Measurements from ENCODE around the gene RMRP.

RMRP gene

DNA sequence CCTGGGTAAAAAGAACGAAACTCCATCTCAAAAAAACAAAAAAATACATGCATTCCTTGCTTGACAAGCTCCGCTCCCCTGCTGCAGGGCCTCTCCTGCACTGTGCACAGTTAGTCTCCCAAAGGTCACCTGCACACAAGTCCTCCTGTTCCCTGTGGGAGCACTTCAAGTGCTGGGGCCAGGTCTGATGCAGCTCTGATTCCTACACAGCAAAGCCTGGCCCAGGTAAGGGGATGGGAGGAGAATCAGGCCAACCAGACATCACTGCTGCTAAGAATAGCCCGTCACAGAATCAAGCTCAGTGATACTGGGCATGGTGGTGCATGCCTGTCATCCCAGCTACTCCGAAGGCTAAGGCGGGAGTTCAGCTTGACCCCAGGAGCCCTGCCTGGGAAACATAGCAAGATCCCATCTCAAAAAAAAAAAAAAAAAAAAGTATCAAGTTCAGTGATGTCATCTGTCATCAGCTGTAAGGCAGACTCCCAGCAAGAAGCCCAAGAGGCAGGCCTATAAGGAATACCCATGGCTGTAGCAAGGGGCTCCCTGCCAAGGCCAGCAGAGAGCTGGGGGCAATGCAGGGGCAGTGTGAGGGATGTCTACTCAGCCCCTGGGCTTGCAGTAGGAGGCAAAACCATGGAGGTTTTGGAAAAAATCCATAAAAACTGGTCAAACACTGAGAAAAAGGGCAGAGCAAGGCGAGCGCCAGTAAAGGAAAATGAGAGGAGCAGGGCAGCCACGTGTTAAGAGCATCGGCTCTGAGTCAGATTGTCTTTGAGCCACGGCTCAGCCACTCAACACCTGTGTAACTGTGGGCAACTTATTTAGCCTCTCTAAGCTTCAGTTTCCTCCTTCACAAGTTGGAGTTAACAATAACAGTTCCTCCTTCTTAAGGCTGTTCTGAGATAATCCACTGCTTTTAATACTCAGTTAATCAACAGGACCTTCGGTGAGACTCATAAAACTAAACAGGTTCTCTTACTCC lies 28.7 kb upstream of the RMRP start:
- peak; percentile 47 for DNase-seq

DNA sequence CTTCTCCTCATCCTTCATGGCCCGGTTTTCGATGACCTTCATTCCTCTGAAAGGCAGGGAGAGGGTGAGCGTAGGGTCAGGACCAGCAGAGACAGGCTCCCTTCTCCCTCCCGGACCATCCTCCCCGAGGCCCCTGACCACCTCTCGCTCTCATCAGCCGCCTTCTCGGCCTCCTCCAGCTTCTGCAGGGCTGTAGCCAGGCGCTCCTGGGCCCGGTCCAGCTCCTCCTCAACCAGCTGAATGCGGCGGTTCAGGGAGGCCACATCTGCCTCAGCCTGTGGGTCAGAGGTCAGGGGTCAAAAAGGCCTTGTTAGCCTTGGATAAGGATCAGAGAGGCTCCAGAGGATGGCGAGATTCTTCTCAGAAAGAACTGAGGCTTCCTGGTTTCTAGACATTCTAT lies 27.7 kb upstream of the RMRP start:
- no peak for DNase-seq

DNA sequence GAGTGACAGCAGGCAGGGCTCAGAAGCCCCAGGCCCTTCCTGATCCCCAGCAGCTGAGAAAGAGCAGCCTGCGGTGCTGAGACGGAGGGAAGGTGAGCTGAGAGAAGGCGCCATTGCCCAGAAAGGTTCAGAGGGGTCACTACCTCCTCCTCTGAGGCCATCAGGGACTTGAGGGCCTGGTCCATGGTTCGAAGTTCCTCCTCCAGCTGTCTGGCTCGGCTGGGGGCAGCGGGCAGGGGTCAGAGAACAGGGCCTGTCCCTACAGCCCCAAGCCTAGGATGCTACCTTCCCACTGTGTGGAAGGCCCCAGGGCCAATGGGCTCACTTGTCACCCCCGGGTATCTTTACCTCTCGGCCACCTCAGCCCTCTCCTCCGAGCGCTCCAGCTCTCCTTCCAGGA lies 27.1 kb upstream of the RMRP start:
- DNase-seq: no peak

DNA sequence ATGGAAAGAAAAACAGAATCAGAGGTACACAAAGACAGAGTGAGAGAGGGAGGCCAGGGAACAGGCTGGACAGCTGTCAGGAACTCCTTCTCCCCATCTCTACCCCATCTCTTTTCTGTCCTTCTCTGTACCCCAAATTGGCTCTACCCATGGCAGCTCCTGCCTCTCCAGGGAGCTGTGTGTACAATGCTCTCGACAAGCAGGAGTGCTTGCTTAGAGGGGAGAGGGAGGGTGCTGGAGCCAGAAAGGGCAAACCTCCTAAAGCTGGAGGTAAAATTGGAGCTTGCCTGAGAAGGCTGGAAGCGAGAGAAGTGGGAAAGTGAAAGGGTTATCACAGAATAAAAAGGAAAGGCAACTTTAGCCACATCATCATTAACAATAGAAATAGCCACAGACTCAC lies 25.5 kb upstream of the RMRP start:
- DNase-seq: no peak

DNA sequence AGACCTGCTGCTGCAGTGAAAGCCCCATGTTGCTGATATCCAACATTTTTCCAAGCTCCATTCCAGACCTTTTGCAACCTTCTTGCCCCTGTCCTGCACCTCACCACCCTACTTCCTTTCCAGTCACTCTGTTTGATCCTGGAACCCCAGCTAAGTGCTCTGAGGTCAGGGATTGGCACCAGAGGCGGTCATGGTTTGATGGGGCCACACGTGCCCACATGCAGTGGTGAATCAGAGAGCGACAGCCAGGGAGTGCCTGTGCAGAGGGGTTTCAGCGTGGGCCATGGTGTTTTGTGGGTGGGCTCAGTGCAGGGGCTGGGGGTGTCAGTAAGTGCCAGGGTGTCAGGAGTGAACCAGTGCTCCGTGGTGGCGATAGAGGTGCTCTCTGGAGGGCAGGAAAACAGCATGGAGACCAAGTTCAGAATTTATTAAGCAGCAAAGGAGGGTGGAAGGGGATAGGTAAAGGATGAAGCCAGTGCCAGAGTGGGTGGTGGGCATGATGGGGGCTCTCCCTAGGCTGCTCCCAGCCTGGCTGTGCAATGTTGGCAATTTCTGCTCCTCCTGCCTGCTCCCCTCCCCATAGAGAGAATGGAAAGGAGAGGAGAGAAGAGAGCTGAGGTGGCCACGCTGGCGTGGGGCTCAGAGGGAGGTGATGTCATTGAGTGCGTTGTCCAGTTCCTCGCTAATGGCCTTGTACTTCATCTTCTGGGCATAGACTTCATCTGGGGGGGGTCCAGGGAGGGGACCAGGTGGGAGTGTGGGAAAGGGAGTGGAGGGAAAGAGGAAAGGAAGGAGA lies 24.9 kb upstream of the RMRP start:
- DNase-seq: no peak

DNA sequence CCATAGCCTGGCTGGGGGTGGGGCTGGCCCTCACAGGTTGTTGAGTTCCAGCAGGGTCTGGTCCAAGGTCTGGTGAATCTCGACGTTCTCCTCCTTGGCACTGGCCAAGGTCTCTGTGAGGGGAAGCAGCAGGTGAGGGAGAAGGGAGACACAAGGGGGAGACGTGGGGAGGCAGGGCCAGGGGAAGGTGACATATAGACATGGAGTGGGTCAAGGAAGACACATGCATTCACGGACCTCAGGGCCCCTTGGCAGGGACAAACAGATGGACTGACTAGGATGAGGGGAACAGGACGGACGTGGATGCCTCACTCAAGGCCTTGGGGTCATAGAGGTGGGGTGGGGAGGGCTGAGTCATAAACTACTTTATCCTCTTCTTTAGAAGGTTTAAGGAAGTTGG lies 24.2 kb upstream of the RMRP start:
- no peak for DNase-seq

DNA sequence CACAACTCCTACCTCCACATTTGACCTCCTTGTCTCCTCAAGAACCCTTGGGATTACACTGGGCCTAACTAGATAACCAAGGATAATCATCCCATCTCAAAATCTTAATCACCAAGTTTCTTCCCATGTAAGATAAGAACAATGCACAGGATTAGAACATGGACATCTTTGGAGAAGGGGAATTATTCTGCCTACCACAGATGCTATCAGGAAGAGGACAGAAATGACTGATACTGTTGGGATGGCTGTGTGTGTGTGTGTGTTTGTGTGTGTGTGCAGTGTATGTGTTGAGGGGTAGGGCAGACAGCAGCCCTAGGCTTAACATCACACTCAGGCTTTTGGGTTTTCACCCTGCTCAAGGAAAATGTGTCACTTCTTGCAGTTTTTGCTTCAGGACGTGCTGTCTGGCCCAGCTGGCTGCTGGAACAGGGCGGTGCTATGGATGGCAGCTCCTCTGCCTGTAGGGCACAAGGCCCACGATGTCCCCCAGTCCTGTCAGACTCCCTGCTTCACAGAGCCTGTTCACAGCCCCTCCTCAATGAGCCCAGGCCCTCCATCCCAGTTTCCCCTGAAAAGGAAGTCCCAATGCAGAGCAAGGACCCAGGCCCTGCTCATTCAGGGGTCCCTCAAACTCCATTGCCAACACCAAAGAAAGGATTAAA lies 23.7 kb upstream of the RMRP start:
- peak; percentile 49 for DNase-seq

DNA sequence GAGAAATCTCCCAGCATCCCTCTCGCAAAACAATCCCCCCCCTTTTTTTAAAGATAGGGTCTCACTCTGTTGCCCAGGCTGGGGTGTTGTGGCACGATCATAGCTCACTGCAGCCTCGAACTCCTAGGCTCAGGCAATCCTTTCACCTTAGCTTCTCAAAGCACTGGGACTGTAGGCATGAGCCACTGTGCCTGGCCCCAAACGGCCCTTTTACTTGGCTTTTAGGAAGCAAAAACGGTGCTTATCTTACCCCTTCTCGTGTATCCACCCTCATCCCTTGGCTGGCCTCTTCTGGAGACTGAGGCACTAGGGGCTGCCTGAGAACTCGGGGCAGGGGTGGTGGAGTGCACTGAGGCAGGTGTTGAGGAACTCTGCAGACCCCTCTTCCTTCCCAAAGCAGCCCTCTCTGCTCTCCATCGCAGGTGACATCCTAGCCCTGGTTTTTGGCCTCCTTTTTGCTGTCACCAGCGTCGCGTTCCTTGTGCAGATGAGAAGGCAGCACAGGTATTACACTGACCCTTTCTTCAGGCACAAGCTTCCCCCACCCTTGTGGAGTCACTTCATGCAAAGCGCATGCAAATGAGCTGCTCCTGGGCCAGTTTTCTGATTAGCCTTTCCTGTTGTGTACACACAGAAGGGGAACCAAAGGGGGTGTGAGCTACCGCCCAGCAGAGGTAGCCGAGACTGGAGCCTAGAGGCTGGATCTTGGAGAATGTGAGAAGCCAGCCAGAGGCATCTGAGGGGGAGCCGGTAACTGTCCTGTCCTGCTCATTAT lies 22.7 kb upstream of the RMRP start:
- peak; percentile 68 for DNase-seq

DNA sequence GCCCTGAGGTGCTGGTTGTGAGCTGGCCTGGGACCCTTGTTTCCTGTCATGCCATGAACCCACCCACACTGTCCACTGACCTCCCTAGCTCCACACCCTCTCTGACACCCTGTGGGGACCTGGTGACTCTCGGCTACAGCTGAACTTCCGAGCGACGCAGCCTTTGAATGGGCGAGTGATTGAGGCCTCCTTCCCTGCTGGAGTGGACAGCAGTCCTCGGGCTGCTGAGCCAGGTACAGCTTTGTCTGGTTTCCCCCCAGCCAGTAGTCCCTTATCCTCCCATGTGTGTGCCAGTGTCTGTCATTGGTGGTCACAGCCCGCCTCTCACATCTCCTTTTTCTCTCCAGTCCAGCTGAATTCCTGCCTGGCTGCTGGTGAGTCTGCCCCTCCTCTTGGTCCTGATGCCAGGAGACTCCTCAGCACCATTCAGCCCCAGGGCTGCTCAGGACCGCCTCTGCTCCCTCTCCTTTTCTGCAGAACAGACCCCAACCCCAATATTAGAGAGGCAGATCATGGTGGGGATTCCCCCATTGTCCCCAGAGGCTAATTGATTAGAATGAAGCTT lies 22.0 kb upstream of the RMRP start:
- no peak for DNase-seq

DNA sequence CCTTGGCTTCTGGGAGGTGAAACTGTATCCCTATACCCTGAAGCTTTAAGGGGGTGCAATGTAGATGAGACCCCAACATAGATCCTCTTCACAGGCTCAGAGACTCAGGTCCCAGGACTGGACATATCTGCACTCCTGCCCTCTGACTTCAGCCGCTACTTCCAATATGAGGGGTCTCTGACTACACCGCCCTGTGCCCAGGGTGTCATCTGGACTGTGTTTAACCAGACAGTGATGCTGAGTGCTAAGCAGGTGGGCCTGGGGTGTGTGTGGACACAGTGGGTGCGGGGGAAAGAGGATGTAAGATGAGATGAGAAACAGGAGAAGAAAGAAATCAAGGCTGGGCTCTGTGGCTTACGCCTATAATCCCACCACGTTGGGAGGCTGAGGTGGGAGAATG lies 21.3 kb upstream of the RMRP start:
- no peak for DNase-seq

DNA sequence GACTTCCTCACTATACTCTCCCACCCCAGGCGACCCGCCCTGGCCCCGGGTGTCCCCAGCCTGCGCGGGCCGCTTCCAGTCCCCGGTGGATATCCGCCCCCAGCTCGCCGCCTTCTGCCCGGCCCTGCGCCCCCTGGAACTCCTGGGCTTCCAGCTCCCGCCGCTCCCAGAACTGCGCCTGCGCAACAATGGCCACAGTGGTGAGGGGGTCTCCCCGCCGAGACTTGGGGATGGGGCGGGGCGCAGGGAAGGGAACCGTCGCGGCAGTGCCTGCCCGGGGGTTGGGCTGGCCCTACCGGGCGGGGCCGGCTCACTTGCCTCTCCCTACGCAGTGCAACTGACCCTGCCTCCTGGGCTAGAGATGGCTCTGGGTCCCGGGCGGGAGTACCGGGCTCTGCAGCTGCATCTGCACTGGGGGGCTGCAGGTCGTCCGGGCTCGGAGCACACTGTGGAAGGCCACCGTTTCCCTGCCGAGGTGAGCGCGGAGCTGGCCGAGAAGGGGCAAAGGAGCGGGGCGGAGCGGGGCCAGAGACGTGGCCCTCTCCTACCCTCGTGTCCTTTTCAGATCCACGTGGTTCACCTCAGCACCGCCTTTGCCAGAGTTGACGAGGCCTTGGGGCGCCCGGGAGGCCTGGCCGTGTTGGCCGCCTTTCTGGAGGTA lies 18.0 kb upstream of the RMRP start:
- peak; percentile 45 for DNase-seq

DNA sequence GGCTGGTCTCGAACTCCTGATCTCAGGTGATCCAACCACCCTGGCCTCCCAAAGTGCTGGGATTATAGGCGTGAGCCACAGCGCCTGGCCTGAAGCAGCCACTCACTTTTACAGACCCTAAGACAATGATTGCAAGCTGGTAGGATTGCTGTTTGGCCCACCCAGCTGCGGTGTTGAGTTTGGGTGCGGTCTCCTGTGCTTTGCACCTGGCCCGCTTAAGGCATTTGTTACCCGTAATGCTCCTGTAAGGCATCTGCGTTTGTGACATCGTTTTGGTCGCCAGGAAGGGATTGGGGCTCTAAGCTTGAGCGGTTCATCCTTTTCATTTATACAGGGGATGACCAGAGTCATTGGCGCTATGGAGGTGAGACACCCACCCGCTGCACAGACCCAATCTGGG lies 17.4 kb upstream of the RMRP start:
- DNase-seq: no peak

DNA sequence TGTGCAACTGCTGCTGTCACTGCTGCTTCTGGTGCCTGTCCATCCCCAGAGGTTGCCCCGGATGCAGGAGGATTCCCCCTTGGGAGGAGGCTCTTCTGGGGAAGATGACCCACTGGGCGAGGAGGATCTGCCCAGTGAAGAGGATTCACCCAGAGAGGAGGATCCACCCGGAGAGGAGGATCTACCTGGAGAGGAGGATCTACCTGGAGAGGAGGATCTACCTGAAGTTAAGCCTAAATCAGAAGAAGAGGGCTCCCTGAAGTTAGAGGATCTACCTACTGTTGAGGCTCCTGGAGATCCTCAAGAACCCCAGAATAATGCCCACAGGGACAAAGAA lies 16.2 kb upstream of the RMRP start:
- DNase-seq: no peak

DNA sequence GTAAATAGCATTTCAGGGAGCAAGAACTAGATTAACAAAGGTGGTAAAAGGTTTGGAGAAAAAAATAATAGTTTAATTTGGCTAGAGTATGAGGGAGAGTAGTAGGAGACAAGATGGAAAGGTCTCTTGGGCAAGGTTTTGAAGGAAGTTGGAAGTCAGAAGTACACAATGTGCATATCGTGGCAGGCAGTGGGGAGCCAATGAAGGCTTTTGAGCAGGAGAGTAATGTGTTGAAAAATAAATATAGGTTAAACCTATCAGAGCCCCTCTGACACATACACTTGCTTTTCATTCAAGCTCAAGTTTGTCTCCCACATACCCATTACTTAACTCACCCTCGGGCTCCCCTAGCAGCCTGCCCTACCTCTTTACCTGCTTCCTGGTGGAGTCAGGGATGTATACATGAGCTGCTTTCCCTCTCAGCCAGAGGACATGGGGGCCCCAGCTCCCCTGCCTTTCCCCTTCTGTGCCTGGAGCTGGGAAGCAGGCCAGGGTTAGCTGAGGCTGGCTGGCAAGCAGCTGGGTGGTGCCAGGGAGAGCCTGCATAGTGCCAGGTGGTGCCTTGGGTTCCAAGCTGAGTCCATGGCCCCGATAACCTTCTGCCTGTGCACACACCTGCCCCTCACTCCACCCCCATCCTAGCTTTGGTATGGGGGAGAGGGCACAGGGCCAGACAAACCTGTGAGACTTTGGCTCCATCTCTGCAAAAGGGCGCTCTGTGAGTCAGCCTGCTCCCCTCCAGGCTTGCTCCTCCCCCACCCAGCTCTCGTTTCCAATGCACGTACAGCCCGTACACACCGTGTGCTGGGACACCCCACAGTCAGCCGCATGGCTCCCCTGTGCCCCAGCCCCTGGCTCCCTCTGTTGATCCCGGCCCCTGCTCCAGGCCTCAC lies 15.6 kb upstream of the RMRP start, which contains the start of gene CA9:
Gene CA9, plus strand, starts transcription at position 797 of the 893 bp plus-strand sequence. Its CDS starts 32 bp downstream, at position 829.
- peak; percentile 35 for DNase-seq

DNA sequence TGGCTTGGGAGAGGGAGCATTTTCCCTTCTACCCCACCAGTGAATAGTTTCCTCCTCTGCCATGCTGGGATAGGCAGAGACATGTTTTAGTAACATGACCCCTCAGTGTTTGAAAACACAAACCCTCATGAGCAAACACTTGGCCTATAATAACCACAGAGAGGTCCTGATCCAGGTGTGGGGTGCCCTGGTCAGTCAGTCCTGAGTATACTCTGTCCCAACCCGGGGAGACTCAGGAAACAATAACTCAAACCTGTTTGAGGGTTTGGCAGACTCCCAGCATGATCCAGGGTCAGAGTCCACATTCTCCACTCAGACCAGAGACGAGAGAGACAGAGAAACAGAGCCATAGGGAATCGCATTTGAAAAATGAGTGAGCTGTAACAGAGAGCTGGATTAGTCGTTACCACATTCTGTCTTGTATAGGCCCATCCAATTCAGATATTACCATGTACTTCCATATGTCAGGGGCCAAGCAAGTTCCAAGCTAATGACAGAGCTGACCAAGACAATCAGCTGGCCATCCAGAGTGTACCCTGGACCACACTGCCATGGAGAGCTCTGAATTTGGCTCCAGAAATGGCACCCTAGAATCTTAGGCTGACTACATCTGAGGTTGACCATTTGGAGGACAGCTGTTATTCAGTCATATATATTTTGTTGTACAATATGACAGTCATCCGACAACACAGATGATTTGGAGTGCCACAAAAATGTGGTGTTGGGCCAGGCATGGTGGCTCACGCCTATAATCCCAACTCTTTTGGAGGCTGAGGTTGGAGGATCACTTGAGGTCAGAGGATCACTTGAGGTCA lies 11.7 kb upstream of the RMRP start:
- no peak for DNase-seq

DNA sequence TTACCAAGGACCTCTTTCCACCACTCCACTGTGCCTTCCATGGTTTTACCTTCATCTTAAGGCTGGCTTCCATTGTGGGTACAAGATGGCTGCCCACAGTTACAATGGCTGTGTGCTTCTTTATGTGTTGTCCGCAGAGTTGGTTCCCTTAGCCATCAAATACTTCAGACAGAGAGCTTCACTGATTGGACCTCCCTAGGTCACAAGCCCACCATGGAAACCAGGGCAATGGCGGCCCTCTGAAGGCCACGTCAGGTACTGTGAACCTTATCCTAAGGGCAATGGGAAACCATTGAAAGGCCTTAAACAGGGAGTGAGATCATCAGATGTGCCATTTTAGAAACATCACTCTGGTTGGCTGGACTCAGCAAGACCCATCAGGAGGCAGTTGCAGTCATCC lies 10.1 kb upstream of the RMRP start:
- DNase-seq: no peak

DNA sequence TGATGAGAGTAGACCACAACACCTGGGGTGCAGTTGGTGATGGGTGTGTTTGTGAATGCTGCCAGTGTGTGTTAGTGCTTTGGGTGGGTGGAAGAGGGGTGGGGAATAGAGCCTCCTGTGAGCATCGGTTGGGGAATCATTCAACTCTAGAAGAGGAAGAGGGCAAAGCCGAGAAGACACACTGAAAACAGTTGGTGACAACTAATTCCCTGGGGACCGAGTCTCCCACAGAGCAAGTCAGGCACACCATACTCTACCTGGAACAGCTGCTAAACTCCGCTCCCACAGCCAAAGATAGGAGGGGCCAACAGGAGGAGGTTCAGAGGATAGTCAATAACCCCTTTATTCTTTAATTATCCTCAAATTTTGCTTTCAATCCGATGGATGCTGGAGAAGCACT lies 8.7 kb upstream of the RMRP start:
- DNase-seq: no peak

DNA sequence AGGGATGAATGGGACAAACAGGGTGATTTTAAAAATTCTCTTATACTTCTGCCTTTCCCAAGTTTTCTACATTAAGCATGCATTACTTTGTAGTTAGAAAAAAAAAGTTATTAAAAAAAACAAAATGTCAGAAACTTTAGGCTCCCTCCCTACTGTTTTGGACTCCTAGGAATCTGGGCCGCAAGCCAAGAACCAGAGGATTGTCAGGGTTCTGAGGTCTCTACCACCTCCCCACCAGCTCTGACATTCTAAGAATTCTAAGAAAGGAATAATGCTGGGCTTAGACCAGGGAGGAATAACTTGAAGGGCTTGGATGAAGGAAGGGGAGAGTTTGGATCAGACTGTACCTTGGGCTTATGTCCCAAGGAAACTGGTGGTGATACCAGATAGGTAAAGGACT lies 8.2 kb upstream of the RMRP start:
- peak; percentile 70 for DNase-seq

DNA sequence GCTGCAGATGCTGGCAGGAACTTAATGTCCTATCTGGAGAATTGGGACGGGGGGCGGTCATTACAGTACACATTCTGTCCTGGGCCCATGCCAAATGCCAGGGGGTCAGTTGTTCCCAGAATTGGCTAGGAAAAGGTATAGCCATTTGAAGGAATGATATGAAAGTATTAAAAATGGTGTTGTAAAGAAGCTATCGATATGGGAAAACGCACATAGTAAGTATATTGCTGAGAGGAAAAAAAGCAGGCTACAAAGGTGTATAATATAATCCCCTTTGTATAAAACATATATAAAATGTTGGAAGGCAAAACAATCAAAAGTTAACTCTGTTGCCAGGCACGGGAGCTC lies 7.6 kb upstream of the RMRP start:
- no peak for DNase-seq
